ENCODE measurements around the gene DNAH2.

DNA sequence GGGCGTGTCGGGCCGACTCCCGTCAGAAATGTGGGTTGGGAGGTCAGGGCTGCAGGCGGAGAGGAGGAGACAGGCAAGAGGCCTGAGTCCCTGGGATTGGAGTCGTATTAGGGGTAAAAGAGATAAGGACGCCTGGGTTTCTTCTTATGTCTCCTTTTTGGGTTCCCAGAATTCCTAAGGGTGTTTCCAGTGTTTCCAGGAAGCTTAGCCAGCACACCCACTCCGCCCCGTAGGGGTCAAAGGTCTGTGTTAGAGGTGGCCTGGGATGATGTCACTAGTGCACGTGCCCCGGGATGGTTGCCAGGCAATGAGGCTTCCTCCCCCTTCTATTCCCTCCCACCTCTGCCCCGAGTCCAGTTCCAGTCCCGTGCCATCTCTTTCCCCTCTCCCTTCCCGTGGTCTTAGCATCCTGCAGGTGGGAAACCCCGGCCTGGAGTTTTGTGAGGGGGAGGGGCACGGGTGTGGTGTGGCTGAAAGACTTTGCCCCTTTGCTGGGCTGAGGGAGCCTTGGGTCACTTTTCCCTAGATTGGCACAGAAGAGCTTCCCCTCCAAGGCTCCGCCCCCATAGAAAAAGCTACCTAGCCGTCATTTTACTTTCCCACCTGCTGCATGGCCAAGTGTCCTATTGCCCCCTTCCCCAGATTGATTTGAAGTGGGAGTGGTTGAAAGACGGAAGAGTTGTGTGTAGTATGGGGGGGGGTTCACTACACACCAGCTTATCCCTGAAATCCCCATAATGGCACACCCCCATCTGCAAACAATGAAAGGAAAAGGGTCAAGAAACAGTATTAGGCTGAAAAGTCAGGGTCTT is 119.3 kb downstream of the DNAH2 start:
- TF ChIP-seq, protein P1, sequence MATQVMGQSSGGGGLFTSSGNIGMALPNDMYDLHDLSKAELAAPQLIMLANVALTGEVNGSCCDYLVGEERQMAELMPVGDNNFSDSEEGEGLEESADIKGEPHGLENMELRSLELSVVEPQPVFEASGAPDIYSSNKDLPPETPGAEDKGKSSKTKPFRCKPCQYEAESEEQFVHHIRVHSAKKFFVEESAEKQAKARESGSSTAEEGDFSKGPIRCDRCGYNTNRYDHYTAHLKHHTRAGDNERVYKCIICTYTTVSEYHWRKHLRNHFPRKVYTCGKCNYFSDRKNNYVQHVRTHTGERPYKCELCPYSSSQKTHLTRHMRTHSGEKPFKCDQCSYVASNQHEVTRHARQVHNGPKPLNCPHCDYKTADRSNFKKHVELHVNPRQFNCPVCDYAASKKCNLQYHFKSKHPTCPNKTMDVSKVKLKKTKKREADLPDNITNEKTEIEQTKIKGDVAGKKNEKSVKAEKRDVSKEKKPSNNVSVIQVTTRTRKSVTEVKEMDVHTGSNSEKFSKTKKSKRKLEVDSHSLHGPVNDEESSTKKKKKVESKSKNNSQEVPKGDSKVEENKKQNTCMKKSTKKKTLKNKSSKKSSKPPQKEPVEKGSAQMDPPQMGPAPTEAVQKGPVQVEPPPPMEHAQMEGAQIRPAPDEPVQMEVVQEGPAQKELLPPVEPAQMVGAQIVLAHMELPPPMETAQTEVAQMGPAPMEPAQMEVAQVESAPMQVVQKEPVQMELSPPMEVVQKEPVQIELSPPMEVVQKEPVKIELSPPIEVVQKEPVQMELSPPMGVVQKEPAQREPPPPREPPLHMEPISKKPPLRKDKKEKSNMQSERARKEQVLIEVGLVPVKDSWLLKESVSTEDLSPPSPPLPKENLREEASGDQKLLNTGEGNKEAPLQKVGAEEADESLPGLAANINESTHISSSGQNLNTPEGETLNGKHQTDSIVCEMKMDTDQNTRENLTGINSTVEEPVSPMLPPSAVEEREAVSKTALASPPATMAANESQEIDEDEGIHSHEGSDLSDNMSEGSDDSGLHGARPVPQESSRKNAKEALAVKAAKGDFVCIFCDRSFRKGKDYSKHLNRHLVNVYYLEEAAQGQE (IDR thresholded peaks at IDR 0.05; ENCODE audit: low read depth, low read length) = peak; percentile 72; the same call in 1 of the 2 replicates
- TF ChIP-seq RFX5 (IDR thresholded peaks at IDR 0.05; ENCODE audit: low read length) (peak; percentile 90), EP300 (IDR thresholded peaks at IDR 0.05; ENCODE audit: borderline replicate concordance in 1 of 2, low read depth in 1 of 2, low read length in 1 of 2) (peak; percentile 66 to 71), CTCF (IDR thresholded peaks at IDR 0.05) (no peak), YY1 (IDR thresholded peaks at IDR 0.05; ENCODE audit: low read depth) (peak; percentile 79; the same call in 1 of the 2 replicates), USF2 (IDR thresholded peaks at IDR 0.05; ENCODE audit: borderline replicate concordance, low read depth, low read length) (peak; percentile 50; the same call in 1 of the 2 replicates), RAD21 (IDR thresholded peaks at IDR 0.05; ENCODE audit: low read length) (no peak), RXRA (IDR thresholded peaks at IDR 0.05; ENCODE audit: borderline replicate concordance, low read depth) (peak; percentile 80; the same call in 1 of the 2 replicates), NRF1 (IDR thresholded peaks at IDR 0.05; ENCODE audit: low read depth, low read length) (no peak), TAF1 (IDR thresholded peaks at IDR 0.05; ENCODE audit: borderline replicate concordance, low read depth, low read length) (peak; percentile 76)
- TF ChIP-seq, protein P2, sequence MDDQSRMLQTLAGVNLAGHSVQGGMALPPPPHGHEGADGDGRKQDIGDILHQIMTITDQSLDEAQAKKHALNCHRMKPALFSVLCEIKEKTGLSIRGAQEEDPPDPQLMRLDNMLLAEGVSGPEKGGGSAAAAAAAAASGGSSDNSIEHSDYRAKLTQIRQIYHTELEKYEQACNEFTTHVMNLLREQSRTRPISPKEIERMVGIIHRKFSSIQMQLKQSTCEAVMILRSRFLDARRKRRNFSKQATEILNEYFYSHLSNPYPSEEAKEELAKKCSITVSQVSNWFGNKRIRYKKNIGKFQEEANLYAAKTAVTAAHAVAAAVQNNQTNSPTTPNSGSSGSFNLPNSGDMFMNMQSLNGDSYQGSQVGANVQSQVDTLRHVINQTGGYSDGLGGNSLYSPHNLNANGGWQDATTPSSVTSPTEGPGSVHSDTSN (IDR thresholded peaks at IDR 0.05) = peak; percentile 65

Measured in SK-N-SH (cell line).